Immature natural killer cell (primary cell): ENCODE data around the gene SIGLEC11. TPM values are rescaled to one million over a fixed set of nuclear protein-coding genes. Genes with fewer than 3 reads are reported as not detected.

Source experiments
- DNase-seq, 3 donors: peaks; one replicate each; pipeline ENCODE4 v3.0.0; 2022; ENCODE audit warnings: mixed read lengths in 1 of 3
- H3K27ac Mint-ChIP-seq, 6 donors: one replicate each; pipeline ENCODE4 v1.8.0; 2020; ENCODE audit warnings: mixed read lengths in 6 of 6, mild to moderate bottlenecking in 5 of 6, inconsistent platforms in 4 of 6, moderate library complexity in 3 of 6
- H3K27me3 Mint-ChIP-seq, 3 donors: one replicate each; pipeline ENCODE4 v1.8.0; 2020 to 2021; ENCODE audit warnings: low read depth in 3 of 3, mild to moderate bottlenecking in 3 of 3, mixed read lengths in 3 of 3, moderate library complexity in 3 of 3, inconsistent platforms in 1 of 3
- H3K36me3 Mint-ChIP-seq, 3 donors: one replicate each; pipeline ENCODE4 v1.8.0; 2020; ENCODE audit warnings: mixed read lengths in 3 of 3, inconsistent platforms in 2 of 3, mild to moderate bottlenecking in 2 of 3
- H3K4me1 Mint-ChIP-seq, 2 donors: one replicate each; pipeline ENCODE4 v1.8.0; 2020; ENCODE audit warnings: inconsistent platforms in 2 of 2, mild to moderate bottlenecking in 2 of 2, mixed read lengths in 2 of 2, moderate library complexity in 1 of 2
- H3K4me3 Mint-ChIP-seq, 5 donors: one replicate each; pipeline ENCODE4 v1.8.0; 2020; ENCODE audit warnings: mild to moderate bottlenecking in 5 of 5, mixed read lengths in 5 of 5, inconsistent platforms in 3 of 5, moderate library complexity in 3 of 5
- H3K9me3 Mint-ChIP-seq, 6 donors: one replicate each; pipeline ENCODE4 v1.8.0; 2020; ENCODE audit warnings: mild to moderate bottlenecking in 6 of 6, mixed read lengths in 6 of 6, inconsistent platforms in 4 of 6, moderate library complexity in 3 of 6
- polyA plus RNA-seq, 3 donors: library from polyadenylated mRNA; unstranded; fragments of 300-500 nt; fragmentation: Illumina TruSeq; gene quantifications; one replicate each; pipeline ENCODE4 v1.2.3, GENCODE V29; 2021

SIGLEC11 gene
- polyA plus RNA-seq, 3 donors from 2014 or later, result not detected

DNA sequence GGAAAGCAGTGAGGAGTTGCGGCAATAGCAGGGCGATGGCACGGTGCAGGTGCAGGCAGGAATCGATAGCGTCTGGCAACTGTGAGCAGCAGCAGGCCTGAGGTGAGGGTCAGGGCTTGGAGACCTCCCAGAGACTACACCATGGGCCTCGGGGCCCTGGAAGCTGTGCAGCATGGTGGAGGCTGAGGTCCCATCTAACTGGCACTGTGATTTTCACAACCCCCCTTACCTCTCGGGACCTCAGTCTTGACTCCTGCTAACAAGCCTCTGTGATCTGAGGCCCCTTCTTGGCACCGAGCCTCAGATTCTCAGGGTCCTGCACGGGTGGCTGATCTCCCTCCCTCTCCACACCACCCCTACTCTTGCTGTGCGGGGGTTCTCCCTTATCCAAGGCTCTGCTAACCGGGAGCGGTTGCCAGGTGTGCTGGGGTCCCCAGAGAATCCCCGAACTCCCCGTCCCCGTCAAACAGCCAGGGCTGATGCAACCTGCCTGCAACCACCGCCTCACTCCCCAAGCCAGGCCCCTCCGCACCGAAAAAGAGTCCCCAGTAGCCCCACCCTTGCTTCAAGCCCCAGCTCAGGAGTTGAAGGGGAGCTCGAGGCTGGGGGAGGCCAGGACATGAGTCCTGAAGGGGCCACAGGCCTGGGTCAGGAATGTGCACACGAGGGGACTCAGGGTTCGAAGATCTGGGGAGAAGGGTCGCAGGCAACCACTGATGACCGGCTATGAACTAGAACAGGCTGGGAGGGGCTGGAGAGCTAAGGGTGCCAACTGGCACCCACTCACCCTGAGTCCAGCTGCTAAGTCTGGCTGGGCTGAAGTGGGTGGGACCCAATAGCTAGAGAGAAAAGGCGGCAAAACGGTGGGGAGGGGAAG lies 36.7 kb downstream of the SIGLEC11 start:
- Mint-ChIP-seq H3K27ac (peak overlapping the region in 1 of 6 donors; percentile 26), H3K36me3 (peaks cover 0 to 9% (median 0%) of the 10 kb centered on the region in 3 donors), H3K9me3 (no peaks in the 10 kb centered on the region), H3K4me3 (no peak overlapping the region), H3K27me3 (peaks cover 10 to 16% (median 15%) of the 10 kb centered on the region in 3 donors), H3K4me1 (peaks cover 38 to 47% of the 10 kb centered on the region in 2 donors)
- DNase-seq, result no peak

DNA sequence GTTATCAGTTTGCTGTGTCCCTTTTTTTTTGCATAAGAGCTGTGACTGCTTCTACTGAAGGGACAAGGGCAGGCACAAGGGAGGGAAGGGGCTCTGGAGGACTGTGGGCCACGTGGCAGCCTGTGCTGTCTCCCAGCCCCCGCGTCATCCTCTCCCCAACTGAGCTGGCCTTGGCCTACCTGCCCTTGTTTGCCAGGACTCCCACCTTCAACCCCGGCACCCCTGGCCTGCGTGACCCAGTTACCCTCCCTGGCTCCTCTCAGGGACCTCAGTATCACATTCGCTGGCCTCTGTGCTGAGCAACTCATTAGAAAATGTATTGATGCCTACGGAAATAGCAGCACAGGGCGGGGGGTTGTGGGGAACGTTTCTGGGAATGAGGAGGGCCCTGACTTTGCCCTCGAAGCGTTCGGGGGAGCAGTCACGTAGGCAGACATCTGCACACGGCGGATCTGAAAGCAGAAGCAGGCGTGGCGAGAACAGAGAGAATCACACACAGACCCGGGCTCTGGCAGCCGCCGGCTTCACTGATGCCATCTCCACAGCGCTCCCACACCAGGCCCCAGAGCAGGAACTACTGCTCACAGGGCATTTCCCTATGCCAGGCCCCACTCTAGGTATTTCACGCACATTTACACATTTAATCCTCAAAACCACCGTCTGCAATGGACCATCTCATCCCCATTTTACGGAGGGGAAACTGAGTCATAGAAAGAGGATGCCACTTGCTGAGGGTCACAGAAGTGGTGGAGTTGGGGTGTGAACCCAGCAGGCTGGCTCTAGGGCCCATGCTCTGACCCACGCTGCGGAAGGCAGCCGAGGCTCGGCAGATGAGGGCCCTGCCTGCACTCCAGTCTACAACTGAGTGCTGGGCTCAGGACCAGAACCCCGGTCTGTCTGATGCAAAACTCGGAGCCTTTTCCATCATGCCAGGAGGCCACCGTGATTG lies 37.6 kb downstream of the SIGLEC11 start:
- peak overlapping the region in 1 of 6 donors; percentile 26 for H3K27ac Mint-ChIP-seq
- no peaks in the 10 kb centered on the region for H3K9me3 Mint-ChIP-seq
- H3K36me3 Mint-ChIP-seq, result peaks cover 0 to 9% (median 0%) of the 10 kb centered on the region in 3 donors
- no peak for DNase-seq
- H3K4me3 Mint-ChIP-seq, result no peak overlapping the region
- peaks cover 31 to 41% of the 10 kb centered on the region in 2 donors for H3K4me1 Mint-ChIP-seq
- H3K27me3 Mint-ChIP-seq, result peaks cover 1 to 7% (median 6%) of the 10 kb centered on the region in 3 donors

- no peaks in the 10 kb centered on the region for H3K27me3 Mint-ChIP-seq
- H3K4me1 Mint-ChIP-seq, result peaks cover 19 to 29% of the 10 kb centered on the region in 2 donors
- H3K9me3 Mint-ChIP-seq, result no peaks in the 10 kb centered on the region
- H3K36me3 Mint-ChIP-seq, result peaks cover 0 to 9% (median 3%) of the 10 kb centered on the region in 3 donors
- DNase-seq, result no peak
- no peak overlapping the region for H3K4me3 Mint-ChIP-seq
- H3K27ac Mint-ChIP-seq, result no peak overlapping the region
Measured at GRCh38 chr19:49921871-49922795, 38.8 kb downstream of the SIGLEC11 start.

- Mint-ChIP-seq H3K36me3 (peaks cover 0 to 12% (median 4%) of the 10 kb centered on the region in 3 donors), H3K4me1 (peaks cover 18 to 29% of the 10 kb centered on the region in 2 donors), H3K27ac (peak overlapping the region in 1 of 6 donors; percentile 43), H3K27me3 (peaks cover 0 to 1% (median 0%) of the 10 kb centered on the region in 3 donors), H3K4me3 (no peak overlapping the region), H3K9me3 (no peaks in the 10 kb centered on the region)
- no peak for DNase-seq
Measured at GRCh38 chr19:49920624-49921363, 40.2 kb downstream of the SIGLEC11 start.

GRCh38 chr19:49918089-49918488 lies 42.9 kb downstream of the SIGLEC11 start:
- no peaks in the 10 kb centered on the region for H3K9me3 Mint-ChIP-seq
- H3K4me1 Mint-ChIP-seq, result peaks cover 19 to 21% of the 10 kb centered on the region in 2 donors
- DNase-seq, result no peak
- H3K27me3 Mint-ChIP-seq, result peaks cover 0 to 1% (median 0%) of the 10 kb centered on the region in 3 donors
- H3K27ac Mint-ChIP-seq, result peak overlapping the region in 1 of 6 donors; percentile 36
- no peak overlapping the region for H3K4me3 Mint-ChIP-seq
- H3K36me3 Mint-ChIP-seq, result peaks cover 5 to 20% (median 10%) of the 10 kb centered on the region in 3 donors

- peaks cover 17 to 21% of the 10 kb centered on the region in 2 donors for H3K4me1 Mint-ChIP-seq
- H3K27ac Mint-ChIP-seq, result no peak overlapping the region
- peaks cover 8 to 20% (median 10%) of the 10 kb centered on the region in 3 donors for H3K36me3 Mint-ChIP-seq
- H3K9me3 Mint-ChIP-seq, result no peaks in the 10 kb centered on the region
- H3K27me3 Mint-ChIP-seq, result peaks cover 0 to 1% (median 0%) of the 10 kb centered on the region in 3 donors
- no peak for DNase-seq
- H3K4me3 Mint-ChIP-seq, result no peak overlapping the region
Measured at GRCh38 chr19:49916839-49917733, 43.9 kb downstream of the SIGLEC11 start.

DNA sequence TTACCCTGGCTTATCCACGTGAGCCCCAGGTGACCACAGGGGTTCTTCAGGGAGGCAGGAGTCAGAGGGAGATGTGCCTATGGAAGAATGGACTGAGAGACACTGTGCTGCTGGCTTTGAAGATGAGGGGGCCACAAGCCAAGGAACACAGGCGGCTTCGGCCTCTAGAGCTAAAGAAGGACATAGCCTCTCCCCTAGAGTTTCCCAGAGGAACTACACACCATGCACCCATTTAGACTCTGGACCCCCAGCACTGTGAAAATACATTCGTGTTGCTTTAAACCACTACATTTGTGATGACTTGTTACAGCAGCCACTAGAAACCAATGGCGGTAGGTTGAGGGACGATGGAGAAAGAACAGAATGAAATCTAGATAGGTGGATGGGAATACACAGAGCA lies 45.7 kb downstream of the SIGLEC11 start:
- Mint-ChIP-seq H3K27me3 (peaks cover 0 to 1% (median 0%) of the 10 kb centered on the region in 3 donors), H3K4me3 (no peak overlapping the region), H3K27ac (peak overlapping the region in 3 of 6 donors; percentile 18 to 86 (median 23)), H3K9me3 (no peaks in the 10 kb centered on the region), H3K4me1 (peaks cover 14 to 26% of the 10 kb centered on the region in 2 donors), H3K36me3 (peaks cover 8 to 16% (median 14%) of the 10 kb centered on the region in 3 donors)
- no peak for DNase-seq

GRCh38 chr19:49913720-49914119 lies 47.3 kb downstream of the SIGLEC11 start:
- no peak overlapping the region for H3K4me3 Mint-ChIP-seq
- H3K27me3 Mint-ChIP-seq, result peaks cover 0 to 1% (median 0%) of the 10 kb centered on the region in 3 donors
- peak overlapping the region in 2 of 6 donors; percentile 23 to 55 for H3K27ac Mint-ChIP-seq
- peaks cover 8 to 15% (median 14%) of the 10 kb centered on the region in 3 donors for H3K36me3 Mint-ChIP-seq
- no peak for DNase-seq
- peaks cover 11 to 19% of the 10 kb centered on the region in 2 donors for H3K4me1 Mint-ChIP-seq
- no peaks in the 10 kb centered on the region for H3K9me3 Mint-ChIP-seq

DNA sequence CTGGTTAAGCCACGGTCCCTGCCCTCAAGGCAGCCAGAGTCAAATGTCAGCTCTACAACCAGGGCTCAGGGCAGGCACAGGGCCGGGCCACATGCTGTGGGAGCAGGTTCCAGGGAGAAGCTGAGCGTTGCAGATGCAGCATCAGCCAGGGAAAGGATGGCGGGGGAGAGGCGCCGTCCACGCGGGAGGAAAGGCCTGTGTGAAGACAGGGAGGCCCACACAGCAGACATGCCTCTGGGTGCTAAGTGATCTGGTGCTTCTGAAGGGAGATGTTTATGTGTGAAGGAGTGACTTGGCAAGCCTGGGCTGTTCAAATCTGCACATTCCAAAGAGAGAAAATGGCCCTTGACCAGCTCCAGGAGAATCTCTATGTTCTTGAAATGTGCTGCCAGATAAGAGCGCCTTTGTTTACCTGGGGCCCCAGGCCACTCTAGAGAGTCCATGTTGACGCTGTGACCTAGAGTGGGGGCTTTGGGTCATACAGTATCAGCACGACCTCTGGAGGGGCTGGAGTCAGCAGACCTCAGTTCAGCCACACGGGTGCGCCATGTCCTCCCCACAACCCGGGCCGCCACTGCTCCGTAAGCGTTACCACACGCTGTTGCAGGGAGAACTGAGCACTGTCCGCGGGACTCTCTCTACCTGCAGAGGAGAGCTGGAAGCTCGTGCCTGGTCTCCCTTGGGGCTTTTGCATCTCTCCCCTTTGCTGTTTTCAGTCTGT lies 47.8 kb downstream of the SIGLEC11 start:
- Mint-ChIP-seq H3K36me3 (peaks cover 8 to 15% (median 14%) of the 10 kb centered on the region in 3 donors), H3K4me1 (peaks cover 11 to 19% of the 10 kb centered on the region in 2 donors), H3K4me3 (no peak overlapping the region), H3K9me3 (no peaks in the 10 kb centered on the region), H3K27ac (peak overlapping the region in 3 of 6 donors; percentile 9 to 42 (median 23)), H3K27me3 (peaks cover 0 to 1% (median 0%) of the 10 kb centered on the region in 3 donors)
- DNase-seq, result no peak

DNA sequence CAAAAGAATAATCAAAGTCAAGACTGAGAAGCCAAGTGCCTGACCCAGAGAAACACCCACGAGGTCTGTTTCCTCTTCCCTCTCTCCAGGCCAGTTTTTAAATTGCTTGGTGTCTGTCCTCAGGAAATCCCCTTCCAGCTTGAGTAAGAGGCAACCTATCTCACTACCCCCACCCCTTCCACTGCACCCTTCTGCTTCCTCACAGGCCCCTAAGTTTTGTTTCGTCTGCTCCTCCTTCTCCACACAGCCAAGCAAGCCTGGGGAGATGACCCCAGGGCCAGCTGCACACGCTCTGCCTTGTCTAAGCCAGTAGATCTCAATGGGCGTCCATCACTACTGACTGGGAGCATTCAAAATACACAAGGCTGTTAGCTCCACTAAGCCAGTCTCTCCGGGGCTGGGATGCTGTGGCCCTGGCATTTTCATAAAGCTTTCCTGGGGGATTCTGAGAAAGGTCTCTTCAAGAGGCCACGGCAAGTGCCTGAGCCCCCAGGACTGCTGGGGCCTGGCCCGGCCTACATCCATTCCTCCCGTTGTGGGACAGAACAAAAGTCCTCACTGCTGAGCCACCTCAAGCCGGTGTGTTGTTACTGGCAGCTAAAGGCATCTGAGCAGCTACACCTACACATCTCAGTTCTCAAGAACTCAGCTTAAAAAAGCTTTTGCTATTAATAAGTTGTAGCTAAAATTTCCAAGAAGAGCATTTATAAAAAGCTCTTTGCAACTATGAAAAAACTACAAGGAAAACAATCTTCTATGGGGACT lies 49.4 kb downstream of the SIGLEC11 start:
- Mint-ChIP-seq H3K4me3 (no peak overlapping the region), H3K27ac (peak overlapping the region; percentile 12 to 81 (median 72)), H3K9me3 (no peaks in the 10 kb centered on the region), H3K27me3 (no peaks in the 10 kb centered on the region), H3K4me1 (peaks cover 13 to 22% of the 10 kb centered on the region in 2 donors), H3K36me3 (peaks cover 9 to 15% (median 10%) of the 10 kb centered on the region in 3 donors)
- no peak for DNase-seq
